Omental fat pad (tissue), 4 donors: Measurements from ENCODE around the gene LTC4S. TPM values are rescaled to one million over a fixed set of nuclear protein-coding genes. Genes with fewer than 3 reads are reported as not detected.
"Not testable (repeated sequence)": the region's sequence is repeated elsewhere in the genome, so short reads cannot be mapped to it uniquely, and the experiment has no call there.

ENCODE experiments used
- ATAC-seq: fragments of 150-250 bp; one replicate; pipeline ENCODE4 v1.9.1; 2016; ENCODE audit warnings: mild to moderate bottlenecking, moderate library complexity; ENCODE audit not compliant: low FRiP score
- DNase-seq: peaks from one replicate; pipeline ENCODE4 v3.0.0-alpha.2; 2019; ENCODE audit warnings: low spot score
- total RNA-seq, 4 donors: library from RNA; depleted of rRNA; stranded (reverse); fragments of >200 nt; gene quantifications; one replicate each; pipeline ENCODE4 v1.1.0, GENCODE V29; 2016
- TF ChIP-seq, protein P1 (sequence below), 3 donors: fragments of 450-650 bp; IDR thresholded peaks; one replicate each; pipeline ENCODE4 v1.5.1; 2016 to 2017; ENCODE audit warnings: antibody characterized with exemption in 3 of 3, mild to moderate bottlenecking in 3 of 3, moderate library complexity in 2 of 3

The LTC4S gene
- total RNA-seq, 4 donors from 2014 or later = 7.1 to 15.1 (median 12.0) TPM

DNA sequence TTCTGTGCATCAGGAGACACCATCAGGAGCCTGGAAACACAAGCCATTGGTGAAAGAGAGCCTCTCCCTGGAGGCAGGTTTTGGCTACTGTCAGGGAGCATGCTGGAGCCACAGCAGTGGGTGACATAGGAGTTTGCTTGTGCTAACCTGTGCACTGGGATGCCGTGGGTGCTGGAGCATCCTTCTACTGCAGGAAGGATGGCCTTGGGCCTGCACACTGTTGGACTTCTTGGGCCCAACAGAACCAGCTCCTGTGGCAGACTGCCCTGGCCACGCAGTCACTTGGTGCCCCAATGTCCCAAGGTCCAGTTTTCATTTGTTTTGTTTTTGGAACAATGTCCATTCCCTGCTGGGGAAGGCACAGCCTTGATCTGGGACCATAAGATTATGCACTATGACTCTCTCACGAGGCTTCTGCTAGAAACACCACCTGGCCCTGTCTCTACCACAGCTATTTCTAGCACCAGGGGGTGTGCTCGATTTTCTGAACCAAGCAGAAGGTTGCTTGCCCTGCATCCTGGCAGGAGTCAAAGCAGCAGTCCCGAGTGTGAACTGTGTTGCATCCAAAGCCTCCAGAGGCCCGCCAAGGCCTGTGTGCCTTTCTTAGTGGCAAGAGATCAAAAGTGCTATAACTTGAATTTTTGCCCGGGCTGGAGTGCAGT is 5.5 kb upstream of the LTC4S start:
- TF ChIP-seq, protein P1, sequence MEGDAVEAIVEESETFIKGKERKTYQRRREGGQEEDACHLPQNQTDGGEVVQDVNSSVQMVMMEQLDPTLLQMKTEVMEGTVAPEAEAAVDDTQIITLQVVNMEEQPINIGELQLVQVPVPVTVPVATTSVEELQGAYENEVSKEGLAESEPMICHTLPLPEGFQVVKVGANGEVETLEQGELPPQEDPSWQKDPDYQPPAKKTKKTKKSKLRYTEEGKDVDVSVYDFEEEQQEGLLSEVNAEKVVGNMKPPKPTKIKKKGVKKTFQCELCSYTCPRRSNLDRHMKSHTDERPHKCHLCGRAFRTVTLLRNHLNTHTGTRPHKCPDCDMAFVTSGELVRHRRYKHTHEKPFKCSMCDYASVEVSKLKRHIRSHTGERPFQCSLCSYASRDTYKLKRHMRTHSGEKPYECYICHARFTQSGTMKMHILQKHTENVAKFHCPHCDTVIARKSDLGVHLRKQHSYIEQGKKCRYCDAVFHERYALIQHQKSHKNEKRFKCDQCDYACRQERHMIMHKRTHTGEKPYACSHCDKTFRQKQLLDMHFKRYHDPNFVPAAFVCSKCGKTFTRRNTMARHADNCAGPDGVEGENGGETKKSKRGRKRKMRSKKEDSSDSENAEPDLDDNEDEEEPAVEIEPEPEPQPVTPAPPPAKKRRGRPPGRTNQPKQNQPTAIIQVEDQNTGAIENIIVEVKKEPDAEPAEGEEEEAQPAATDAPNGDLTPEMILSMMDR (IDR thresholded peaks at IDR 0.05) = no peak
- DNase-seq = no peak
- no peak for ATAC-seq

DNA sequence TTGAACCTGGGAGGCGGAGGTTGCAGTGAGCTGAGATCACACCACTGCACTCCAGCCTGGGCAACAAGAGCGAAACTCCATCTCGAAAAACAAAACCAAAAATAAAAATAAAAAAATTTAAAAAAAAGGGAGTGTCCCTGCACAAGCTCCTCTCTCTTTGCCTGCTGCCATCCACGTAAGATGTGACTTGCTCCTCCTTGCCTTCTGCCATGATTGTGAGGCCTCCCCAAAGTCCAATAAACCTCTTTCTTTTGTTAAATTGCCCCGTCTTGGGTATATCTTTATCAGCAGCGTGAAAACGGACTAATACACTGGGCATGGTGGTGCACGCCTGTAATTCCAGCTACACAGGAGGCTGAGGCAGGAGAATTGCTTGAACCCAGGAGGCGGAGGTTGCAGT is 4.5 kb upstream of the LTC4S start:
- DNase-seq, ATAC-seq: not testable (repeated sequence)

DNA sequence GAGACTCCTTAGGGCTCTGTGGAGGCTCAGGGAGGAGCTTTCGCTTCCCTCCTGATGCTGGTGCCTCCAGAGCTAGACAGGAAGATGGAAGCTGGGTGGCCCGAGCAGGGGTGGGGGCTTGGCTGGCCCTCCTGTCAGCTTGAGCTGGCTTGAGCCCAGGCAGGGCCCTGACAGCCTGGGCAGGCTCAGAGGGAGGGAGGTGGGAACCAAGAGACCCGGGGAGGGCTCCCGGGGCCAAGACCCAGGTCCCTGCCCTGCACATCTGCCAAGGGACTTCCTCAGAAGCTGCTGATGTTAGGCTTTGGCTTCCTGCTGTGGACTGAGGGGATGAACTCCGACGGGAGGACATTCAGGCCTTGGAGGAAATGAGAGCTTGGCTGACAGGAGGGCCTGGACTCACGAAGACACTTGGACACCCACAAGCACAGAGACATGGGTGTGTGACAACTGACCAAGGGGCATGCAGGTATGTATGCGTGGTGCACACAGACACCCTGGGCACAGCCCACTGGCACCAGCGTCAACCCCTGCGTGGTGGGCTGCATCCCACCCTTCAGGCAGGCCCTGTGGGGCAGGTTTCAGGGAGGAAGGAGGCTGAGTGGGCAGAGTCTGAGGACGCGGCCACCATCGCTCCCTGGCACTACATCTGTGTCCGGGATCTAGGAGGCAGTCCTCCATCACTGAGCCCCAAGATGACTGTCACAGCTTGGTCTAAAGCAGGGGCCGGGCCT is 1.7 kb upstream of the LTC4S start:
- TF ChIP-seq, protein P1 (IDR thresholded peaks at IDR 0.05) = no peak
- ATAC-seq = no peak
- DNase-seq = no peak

DNA sequence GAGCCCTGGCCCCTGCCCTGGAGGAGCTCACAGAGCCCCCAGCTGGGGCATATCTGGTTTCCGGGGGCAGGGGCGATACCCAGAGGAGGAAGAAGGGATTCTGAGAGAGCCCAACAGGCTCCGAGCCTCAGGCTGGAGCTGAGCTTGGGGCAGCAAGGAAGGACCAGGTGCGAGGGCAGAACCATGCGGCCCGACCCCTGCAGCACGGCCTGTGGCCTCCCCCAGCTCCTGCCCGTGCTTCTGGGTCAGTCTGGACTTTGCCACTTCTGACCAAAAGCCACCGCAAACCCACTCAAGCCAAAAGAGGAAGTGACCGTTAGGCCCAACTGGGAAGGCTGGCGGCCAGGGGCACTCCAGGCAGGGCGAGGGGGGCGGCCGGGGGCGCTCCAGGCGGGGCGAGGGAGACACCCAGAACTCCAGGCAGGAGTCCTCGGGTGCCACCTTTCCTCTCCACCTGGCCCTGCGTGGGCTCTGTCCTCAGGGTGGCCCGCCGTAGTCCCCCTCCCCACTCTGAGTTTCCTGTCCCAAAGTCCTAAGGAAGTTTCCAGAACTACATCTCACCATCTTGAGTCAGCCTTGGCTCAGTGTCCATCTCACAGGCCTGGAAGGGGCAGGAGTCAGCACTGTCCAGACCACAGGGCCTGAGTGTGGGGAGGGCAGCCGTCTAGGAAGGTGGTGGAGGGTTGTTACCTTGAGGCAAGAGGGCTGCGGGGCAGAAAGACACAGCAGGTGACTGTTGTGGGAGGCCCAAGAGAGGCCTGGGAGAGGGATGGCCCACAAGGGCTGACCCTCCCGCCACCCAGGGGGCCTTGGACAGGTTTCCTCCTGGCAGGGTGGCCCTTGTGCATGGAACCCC is 946 bp upstream of the LTC4S start:
- TF ChIP-seq, protein P1 (IDR thresholded peaks at IDR 0.05) = no peak
- ATAC-seq (no peak), DNase-seq (no peak)

DNA sequence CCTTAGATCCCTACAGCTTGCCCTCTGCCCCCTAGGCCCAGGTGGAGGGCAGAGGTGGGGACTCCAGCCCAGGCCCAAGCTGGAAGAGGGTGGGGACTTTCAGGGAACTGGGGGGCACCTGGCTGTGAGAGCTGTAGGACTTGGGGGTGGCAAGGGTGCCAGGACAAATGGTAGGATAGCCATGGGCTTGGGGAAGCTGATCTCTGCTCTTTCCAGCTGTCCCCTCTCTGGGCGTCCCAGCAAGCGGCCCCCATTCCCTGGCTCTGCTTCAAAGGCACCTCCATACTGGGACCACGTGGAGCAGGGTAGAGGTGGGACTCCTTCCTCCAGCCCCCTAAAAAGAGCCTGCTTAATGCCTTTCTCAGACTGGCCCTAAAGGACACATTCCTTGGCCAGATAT is 385 bp downstream of the LTC4S start:
- TF ChIP-seq, protein P1 (IDR thresholded peaks at IDR 0.05) = no peak
- DNase-seq (no peak), ATAC-seq (no peak)

DNA sequence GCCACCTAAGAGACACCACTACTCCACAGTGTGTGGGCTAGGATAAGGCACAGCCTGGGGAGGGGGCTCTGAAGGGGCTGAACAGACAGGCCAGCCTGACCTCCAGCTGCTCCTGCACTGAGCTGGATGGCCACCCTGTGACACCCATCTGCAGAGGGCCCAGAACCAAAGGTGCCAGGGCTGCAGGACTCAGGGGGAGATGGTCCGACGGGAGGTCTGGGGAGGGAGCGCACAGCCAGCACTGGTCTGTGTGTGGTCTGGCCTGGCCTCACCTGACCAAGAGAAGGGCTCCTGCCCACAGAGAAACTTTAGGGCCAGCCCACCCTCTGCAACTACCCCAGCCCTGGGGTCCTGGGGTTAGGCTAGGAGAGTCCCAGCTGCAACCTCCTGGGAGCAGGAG is 789 bp downstream of the LTC4S start:
- TF ChIP-seq, protein P1 (IDR thresholded peaks at IDR 0.05) = no peak
- DNase-seq (no peak), ATAC-seq (no peak)
